Amniotic stem cell (primary cell): ENCODE results near the gene CDRT4.

Experiments used
- DNase-seq: peaks from one replicate; lab custom pipeline; 2025; lab: John Stamatoyannopoulos, UW

CDRT4 gene

GRCh38 chr17:15492791-15493692 is 25.6 kb upstream of the CDRT4 start:
- no peak for DNase-seq

GRCh38 chr17:15492186-15492585 is 24.8 kb upstream of the CDRT4 start:
- no peak for DNase-seq

- DNase-seq = peak; percentile 75
Observed at GRCh38 chr17:15490634-15491261, 23.3 kb upstream of the CDRT4 start.

GRCh38 chr17:15488557-15488956 is 21.1 kb upstream of the CDRT4 start:
- DNase-seq = no peak

- DNase-seq = no peak
Observed at GRCh38 chr17:15485045-15485444, 17.6 kb upstream of the CDRT4 start.

- DNase-seq = no peak
Observed at GRCh38 chr17:15483431-15483830, 16.0 kb upstream of the CDRT4 start.

GRCh38 chr17:15482476-15482875 is 15.1 kb upstream of the CDRT4 start:
- no peak for DNase-seq

- no peak for DNase-seq
Observed at GRCh38 chr17:15481481-15481880, 14.1 kb upstream of the CDRT4 start.

- no peak for DNase-seq
Observed at GRCh38 chr17:15480204-15480603, 12.8 kb upstream of the CDRT4 start.

- no peak for DNase-seq
Observed at GRCh38 chr17:15479703-15480102, 12.3 kb upstream of the CDRT4 start.

- DNase-seq = no peak
Observed at GRCh38 chr17:15478845-15479244, 11.4 kb upstream of the CDRT4 start.

GRCh38 chr17:15475631-15476354 is 8.4 kb upstream of the CDRT4 start:
- DNase-seq = no peak

- DNase-seq = no peak
Observed at GRCh38 chr17:15472891-15473290, 5.5 kb upstream of the CDRT4 start.

GRCh38 chr17:15470536-15470935 is 3.1 kb upstream of the CDRT4 start:
- no peak for DNase-seq

- DNase-seq = no peak
Observed at GRCh38 chr17:15469260-15469659, 1.8 kb upstream of the CDRT4 start.

- DNase-seq = no peak
Observed at GRCh38 chr17:15468126-15468525, 705 bp upstream of the CDRT4 start.

- DNase-seq = no peak
Observed at GRCh38 chr17:15466131-15466530, 1.3 kb downstream of the CDRT4 start.

GRCh38 chr17:15465045-15465701 is 2.2 kb downstream of the CDRT4 start:
- DNase-seq = no peak

- no peak for DNase-seq
Observed at GRCh38 chr17:15464231-15464985, 3.0 kb downstream of the CDRT4 start.

- no peak for DNase-seq
Observed at GRCh38 chr17:15462976-15463772, 4.2 kb downstream of the CDRT4 start.

- DNase-seq = no peak
Observed at GRCh38 chr17:15457723-15458094, 9.7 kb downstream of the CDRT4 start.
